OCI-LY7 (cell line): ENCODE measurements around the gene WRNIP1.

Experiments
- CTCF ChIP-seq: fragments of 200-600 bp; sonication (generic); conservative IDR thresholded peaks from 2 replicates; pipeline ENCODE4 v1.5.1; 2014; ENCODE audit warnings: mild to moderate bottlenecking, antibody characterized with exemption, low read length, moderate library complexity, mixed read lengths
- EZH2phosphoT487 ChIP-seq: fragments of 200-600 bp; sonication (generic); IDR thresholded peaks from 2 replicates; pipeline ENCODE4 v1.6.1; 2018; ENCODE audit warnings: low read depth, borderline replicate concordance, mild to moderate bottlenecking, mixed run types, antibody characterized with exemption, low read length, moderate library complexity, mixed read lengths

DNA sequence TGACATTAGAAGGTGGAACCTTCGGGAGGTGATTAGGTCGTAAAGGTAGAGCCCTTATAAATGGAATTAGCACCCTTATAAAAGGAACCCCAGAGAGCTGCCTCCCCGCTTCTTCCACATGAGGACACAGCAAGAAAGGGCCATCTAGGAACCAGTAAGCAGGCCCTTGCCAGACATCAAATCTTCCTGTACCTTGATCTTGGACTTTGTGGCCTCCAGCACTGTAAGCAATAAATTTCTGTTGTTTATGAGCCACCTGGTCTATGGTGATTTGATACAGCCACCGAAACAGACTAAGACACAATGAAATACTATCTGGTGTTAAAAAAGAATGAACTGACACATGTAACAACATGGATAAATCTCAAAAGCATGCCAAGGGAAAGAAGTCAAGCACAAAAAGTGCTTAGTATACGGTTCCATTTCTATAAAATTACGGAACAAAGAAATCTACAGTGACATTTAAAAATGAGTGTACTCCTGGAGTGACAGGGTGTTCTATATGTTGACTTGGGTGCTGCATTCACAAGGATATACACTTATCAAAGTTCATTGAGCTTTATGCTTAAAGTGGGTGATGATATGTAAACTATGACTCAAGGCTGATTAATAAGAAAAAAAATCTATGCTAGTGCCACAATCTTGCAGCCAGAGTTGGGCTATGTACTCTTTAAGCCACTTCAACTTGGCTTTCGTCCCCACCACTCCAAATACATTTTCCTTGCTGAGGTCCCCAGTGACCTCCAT, 58.1 kb downstream of the WRNIP1 start:
- TF ChIP-seq CTCF (no peak), EZH2phosphoT487 (no peak)
